AG20443 (cell line): ENCODE measurements around the gene R3HDM1.
"Not testable (repeated sequence)": the region's sequence is repeated elsewhere in the genome, so short reads cannot be mapped to it uniquely, and the experiment has no call there.

Experiments
- DNase-seq: peaks from one replicate; pipeline ENCODE4 v3.0.0; 2012; ENCODE audit warnings: low spot score, mixed read lengths

Gene R3HDM1

DNA sequence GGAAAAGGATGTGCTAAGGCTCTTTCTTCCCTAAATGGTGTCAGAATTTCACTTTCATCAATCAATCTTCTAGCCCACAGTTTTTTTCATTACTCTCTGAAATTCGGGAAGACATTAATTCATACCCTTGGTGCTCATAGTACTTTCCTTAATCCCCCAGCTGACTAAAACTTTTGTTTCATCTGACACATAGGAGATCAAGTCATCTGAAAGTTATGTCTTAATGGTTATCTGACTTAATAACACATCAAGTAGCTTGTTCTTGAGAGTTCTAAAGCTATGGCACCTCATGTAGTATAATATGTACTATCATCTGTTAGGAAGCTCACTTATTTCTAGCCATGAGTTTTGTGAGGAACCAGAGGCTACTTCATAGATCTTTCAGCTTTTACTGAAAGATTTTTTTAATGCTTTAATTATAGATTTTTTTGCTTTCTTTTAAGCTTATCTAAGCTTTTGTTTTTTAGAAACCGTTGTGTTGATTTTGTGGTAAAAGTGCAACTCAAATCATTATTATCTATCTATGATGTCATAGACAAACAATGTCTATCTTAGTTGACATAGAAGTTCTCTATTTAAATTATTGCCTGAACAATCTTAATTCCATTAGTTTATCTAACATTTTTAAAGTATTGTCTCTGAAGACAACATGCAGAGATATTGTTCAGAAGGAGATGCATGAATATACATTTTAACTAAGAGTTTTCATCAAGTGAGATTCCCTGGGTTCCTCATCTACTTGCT, 116.7 kb downstream of the R3HDM1 start:
- no peak for DNase-seq

DNA sequence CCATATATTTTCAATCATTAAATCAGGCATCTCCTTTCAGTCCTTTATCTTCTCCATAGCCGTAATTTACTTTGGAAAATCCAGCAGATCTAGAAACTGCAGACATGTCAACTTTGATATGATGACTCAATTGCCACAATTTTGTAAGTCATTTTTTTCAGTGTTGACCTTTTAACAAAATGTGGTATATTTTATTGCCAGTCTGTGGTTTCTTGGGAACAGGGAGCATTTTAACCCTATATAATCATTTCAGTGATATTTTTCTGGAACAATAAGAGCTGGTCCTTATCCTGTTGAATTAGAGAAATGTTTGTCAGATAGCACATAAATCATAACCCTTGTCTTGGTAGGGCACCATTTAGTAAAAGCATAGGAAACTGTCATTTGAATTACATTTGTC, 119.4 kb downstream of the R3HDM1 start:
- no peak for DNase-seq

DNA sequence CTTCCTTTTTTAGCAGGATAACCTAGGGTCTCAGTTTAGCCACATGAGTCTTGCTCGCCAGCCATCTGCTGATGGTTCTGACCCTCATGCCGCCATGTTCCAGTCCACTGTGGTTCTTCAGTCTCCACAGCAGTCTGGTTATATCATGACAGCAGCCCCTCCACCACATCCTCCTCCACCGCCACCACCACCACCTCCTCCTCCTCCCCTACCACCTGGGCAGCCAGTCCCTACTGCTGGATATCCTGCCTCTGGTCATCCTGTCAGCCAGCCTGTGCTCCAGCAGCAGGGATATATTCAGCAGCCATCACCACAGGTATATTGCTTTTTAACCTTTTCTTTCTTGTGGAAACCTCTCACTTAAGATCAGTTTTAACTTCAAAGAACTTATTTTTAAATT, 120.4 kb downstream of the R3HDM1 start:
- no peak for DNase-seq

DNA sequence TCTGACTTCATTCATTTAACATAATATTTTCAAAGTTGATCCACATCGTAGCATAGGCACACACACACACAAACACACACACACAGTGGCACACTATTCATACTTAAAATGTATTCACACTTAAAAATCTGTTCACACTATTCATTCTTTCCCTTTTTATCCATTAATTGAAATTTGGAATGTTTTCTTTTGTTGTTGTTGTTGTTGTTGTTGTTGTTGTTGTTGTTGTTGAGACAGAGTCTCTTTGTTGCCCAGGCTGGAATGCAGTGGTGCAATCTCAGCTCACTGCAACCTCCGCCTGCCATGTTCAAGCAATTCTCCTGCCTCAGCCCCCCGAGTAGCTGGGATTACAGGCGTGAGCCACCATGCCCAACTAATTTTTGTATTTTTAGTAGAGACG, 123.0 kb downstream of the R3HDM1 start:
- not testable (repeated sequence) for DNase-seq

DNA sequence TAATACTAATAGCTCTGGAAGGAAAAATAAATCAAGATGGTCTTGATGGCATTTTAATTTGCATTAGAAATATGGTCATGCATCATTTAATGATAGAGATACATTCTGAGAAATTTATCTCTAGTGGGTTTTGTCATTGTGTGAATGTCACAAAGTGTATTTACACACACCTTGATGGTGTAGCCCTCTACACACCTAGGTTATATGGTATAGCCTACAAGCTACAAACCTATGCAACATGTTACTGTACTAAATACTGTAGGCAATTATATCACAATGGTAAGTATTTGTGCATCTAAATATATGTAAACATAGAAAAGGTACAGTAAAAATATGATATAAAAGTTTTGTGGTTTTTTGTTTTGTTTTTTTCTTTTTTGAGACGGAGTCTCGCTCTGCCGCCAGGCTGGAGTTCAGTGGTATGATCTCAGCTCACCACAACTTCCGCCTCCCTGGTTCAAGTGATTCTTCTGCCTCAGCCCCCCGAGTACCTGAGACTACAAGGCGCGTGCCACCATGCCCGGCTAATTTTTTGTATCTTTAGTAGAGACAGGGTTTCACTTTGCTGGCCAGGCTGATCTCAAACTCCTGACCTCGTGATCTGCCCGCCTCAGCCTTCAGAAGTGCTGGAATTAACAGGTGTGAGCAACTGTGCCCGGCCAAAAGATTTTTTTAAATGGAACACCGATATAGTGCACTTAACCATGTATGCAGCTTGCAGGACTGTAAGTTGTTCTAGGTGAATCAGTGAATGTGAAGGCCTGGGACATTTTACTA, 126.7 kb downstream of the R3HDM1 start:
- DNase-seq, result no peak

DNA sequence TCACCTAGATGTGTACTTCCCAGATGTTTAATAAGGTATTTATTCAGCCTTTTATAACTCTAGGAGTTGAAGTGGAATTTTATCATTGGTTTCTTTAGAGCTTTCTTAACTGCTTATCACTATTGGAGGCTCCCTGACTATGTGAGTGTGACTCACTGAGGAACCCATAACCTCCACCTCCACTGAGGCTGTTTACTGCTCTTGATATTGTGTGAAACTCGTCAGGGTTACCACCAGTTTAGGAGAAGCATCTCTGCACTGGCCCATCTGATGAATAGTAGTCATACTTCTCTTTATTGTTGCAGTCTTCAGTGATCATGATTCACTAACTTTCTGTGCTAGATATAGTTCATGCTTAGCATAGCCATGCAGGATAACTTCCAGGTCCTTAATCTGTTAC, 130.8 kb downstream of the R3HDM1 start:
- DNase-seq, result no peak

DNA sequence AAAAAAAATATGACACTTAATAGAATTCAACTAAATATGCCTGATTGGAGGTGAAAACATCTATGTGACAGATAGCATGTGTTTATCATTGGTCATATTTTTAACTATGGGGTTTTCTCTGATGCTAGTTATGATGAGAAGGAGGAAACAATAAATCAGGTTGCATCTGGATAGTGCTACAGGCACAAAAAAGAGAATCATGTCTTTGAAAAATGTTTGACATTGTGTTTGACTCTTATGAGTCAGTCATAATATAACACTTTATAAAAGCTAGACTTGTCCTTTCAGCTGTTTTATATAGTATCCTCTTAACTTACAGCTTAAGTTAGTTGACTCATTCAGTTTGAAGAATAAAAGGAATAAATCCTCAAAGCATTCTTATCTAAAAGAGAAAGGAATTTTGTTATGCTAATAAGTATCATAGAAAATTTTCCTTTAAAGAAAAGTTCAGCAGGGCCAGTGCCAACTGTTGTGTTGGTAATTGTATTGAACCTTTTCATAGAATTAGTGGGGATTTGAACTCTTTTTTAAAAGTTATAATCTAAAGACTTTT, 131.9 kb downstream of the R3HDM1 start:
- no peak for DNase-seq

DNA sequence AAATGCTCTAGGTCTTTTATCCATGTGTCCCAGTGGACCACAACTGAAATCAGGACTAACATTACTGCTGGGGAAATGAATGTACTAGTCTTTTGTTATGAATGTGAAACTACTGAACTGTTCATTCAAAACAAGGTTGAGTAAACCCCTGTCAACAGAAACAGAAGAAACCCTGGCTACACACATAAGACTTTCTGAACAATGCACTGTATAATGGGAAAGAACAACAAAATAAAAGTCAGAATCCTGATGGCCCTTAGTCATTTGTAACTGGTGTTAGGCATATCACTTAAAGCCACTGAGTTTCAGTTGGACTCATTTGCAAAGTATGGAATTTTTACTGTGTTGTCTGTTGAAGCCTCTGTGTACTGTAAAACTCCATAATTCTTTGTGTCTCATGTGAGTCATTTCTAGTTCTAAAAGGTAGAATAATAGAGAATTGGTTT, 133.4 kb downstream of the R3HDM1 start:
- DNase-seq, result no peak

DNA sequence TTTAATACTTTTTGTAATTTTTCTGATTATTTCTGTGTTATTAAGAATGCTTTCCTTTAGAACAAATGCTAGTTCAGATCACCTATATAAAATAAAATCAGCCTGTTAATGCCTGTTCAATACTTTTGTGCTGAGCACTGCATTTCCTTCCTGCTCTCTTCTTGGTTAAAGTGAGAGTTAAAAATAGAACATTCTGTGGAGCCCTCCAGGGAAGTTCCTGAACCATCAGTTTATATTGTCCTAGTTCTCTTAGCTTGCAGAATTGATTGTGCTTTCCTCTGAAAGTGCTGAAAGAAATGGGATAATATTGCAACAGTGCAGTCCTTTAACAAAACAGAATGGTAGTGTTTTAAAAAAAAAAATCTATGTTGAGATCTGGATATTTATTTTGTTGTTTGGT, 135.8 kb downstream of the R3HDM1 start:
- DNase-seq, result no peak

DNA sequence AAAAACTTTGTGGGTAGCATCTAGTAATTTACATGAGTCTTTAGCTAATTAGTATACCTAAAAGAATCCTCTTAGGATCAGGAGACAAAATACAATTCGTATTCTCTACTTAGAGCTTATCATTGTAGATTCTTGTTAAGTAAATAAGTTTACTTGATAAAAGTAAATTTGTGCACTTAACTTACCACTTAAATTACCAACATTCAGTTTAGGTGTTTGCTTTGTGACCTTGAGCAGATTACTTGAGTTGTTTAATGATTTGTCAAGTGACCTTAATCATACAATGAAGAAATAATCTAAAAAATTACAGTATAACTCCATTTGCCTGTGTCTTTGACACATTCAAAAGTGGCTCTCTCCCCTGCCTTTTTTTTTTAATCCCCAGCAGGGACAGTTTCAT, 143.2 kb downstream of the R3HDM1 start:
- no peak for DNase-seq

DNA sequence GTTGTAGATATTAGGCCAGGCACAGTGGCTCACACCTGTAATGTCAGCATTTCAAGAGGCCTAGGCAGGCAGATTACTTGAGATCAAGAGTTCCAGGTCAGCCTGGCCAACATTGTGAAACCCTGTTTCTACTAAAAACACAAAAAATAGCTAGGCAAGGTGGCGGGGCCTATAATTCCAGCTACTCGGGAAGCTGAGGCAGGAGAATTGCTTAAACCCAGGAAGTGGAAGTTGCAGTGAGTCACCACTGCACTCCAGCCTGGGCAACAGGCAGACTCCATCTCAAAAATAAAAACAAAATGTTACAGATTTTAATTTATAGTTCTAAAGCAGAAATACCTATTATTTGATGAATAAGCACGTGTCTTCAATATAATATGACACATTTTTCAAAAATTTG, 144.7 kb downstream of the R3HDM1 start:
- DNase-seq, result no peak

DNA sequence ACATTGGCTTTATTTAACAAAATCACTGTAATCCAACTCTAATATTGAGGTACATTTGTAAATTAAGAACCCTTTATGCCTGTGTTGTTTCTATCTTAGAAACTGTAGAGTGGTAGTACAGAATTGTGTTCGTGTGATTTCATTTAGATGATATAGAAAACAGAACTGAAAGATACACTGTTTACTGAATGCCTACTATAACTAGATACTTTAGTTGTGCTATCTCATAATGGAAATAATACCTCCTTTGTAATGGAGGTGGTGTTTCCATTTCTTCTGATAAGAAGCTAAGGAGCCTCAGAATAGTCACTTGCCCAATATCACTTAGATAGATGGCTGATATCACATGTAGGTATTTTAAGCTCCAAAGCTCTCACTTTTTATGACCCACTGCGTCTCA, 147.8 kb downstream of the R3HDM1 start:
- DNase-seq, result no peak

DNA sequence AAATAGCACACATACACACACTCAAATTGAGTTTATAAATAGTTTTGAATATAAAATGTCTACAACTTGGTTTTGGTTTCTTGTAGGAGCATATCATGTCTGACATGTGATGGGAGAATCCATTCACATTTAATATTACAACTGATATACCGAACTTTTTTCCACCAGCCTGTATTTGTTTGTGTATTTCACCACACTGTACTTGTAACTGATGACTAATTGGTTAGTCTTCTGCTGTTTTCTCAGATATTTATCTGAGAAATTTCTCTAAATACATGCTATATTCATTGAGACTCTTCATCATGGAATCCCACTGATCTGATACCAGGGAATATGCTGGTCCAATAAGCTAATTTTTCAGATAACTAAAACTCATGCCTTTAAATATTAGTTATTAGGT, 154.1 kb downstream of the R3HDM1 start:
- DNase-seq, result peak; percentile 50

DNA sequence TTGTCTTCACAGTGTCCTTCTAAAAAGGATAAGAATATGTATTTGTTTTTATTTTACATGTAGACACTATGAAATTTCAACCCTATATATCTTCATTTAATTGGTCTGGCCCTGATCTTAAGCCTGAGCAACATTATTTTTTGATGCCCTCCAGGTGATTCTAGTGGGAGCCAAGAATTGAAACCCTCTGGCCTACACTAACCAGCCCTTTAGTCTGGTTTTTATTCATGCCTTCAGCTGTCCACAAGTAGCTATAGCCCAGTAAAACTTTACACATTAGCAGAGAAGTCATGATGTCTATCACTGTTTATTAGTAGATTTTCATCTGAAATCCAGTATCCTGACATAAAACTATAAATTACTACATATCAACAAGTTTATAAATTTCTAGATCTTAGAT, 157.7 kb downstream of the R3HDM1 start:
- no peak for DNase-seq

DNA sequence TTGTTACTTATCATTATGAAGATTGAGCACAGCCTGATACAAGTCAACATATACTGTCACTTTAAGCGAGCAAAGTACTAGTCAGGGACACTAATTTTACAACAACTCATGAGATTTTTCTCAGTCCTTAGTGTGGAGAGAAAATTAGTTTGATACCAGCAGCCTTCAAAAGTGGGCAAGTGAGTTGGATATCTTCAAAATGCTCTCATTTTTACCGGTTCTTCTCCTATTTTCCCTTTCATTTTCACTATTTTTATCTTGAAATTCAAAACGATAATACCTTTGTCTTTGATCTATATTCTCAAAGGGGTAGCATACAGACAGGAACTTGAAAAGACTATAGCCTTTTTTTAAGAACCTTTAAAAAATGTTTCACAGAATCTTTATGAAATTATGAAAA, 158.4 kb downstream of the R3HDM1 start:
- no peak for DNase-seq

DNA sequence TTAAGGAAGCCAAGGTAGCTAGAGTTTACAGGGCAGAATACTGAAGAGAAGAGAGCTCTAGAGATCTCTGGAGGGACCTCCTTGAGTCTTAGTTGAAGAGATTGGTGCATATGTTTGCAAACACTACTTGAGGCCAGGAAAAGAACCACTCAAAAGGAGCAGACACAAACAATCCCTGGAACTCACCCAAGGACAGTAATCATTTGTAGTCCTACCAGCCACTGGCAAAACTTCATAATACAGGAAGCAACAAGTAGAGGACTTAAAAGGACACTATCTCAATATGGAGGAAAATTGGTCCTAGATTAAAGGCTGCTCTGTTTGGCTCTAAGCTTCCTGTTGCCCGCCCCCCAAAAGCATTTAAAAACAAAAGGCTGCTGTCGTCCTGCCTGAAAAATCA, 163.4 kb downstream of the R3HDM1 start:
- DNase-seq, result peak; percentile 8

DNA sequence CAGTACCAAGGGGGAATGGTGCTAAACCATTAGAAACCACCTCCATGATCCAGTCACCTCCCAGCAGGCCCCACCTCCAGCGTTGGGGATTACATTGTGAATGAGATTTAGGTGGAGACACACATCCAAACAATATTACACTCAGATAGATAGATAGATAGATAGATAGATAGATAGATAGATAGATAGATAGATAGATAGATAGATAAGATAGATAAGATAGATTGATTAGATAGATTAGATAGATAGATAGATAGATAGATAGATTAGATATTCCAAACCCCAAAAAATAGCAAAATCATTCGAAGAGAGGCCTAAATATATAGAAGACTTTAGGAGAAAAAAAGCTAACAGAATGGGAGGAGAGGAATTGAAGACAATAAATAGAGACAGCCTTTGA, 167.6 kb downstream of the R3HDM1 start:
- no peak for DNase-seq

DNA sequence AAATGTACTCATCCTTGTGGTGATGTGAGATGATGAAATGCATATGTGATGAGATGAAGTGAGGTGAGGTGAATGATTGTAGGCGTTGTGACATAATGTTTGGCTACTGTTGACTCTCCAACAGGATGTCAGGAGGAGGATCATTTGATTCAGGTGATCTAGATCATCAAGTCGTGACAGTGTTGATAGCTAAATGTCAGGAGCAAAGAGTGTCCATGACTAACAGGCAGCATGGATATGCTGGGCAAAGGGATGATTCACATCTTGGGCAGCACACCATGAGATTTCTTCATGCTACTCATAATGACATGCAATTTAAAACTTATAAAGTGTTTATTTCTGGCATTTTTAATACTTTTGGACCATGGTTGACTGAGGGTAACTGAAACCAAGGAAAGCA, 170.2 kb downstream of the R3HDM1 start:
- DNase-seq, result peak; percentile 29

DNA sequence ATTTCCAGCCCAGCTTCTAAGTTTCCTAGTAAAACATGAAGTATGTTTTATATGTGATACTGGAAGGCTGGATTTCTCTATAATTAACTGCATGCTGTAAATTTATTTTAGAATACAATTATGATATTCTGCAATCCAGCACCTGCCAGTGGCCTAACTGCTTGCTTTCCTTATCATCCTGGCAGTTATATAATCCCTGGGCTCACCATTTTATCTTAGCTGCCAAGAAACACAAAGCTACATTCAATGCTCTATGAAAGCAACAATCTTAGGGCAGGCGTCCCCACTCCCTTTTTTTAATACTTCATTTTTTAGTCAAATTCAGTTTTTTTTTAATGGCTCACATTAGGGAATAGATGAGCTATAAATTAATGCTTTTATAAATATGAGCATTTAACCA, 172.0 kb downstream of the R3HDM1 start:
- no peak for DNase-seq

DNA sequence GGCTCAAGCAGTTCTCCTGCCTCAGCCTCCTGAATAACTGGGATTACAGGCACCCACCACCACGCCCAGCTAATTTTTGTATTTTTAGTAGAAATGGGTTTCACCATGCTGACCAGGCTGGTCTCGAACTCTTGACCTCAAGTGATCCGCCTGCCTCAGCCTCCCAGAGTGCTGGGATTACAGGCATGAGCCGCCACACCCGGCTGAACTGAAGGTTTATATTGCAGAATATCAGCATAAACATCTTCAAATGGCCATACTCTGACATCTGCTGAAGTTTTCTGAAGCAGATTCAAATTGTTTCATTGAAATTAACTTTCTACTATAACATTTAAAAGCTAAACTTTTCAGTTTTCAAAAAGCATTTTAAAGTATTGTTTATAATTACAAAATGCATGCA, 172.8 kb downstream of the R3HDM1 start:
- not testable (repeated sequence) for DNase-seq

DNA sequence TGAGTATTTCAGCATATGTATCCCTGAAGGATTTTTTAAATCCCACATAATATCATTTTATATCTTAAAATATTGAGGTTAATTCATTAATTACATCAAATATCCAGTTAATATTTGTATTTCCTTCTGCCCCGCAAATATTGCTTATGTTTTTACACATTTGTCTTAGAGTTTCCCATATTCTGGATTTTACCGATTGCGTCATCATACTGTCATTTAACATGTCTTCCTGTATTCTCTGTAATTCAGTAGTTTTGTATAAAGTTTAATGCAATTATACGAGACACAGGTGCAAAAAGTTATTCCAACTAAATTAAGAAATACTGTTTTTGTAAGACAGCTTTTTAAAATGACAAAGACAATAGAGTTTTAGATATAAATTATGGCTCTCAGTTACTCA, 176.9 kb downstream of the R3HDM1 start:
- no peak for DNase-seq

DNA sequence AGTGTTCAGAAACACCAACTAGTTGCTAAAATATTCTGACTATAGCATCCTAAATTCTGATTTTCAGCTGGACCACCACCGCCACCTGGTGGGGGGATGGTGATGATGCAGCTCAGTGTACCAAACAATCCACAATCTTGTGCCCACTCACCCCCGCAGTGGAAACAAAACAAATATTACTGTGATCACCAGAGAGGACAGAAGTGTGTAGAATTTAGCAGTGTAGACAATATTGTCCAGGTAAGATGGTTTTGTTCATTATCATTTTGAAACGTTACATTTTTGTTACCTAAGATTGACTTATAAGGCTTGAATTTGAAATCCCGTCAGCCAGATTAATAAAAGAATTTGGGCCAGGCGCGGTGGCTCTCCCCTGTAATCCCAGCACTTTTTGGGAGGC, 178.7 kb downstream of the R3HDM1 start:
- peak; percentile 70 for DNase-seq

DNA sequence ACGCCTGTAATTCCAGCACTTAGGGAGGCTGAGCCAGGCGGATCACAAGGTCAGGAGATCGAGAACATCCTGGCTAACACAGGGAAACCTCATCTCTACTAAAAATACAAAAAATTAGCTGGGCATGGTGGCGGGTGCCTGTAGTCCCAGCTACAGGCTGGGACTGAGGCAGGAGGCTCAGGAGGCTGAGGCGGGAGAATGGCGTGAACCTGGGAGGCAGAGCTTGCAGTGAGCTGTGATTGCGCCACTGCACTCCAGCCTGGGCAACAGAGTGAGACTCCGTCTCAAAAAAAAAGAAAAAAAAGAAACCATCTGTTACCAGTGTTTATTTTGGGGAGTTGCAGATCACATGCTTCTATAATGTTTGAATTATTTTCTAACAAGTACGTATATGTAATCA, 183.8 kb downstream of the R3HDM1 start:
- not testable (repeated sequence) for DNase-seq
